GM21390 (cell line): ENCODE measurements around the gene CACNA1C.

Source experiments
- ATAC-seq: cut with Tn5 transposase; IDR thresholded peaks from one replicate; pipeline ENCODE4 v1.9.1; 2021; ENCODE audit not compliant: unreplicated experiment

The CACNA1C gene

GRCh38 chr12:2535583-2536204 lies 482.9 kb downstream of the CACNA1C start:
- no peak for ATAC-seq

GRCh38 chr12:2536724-2537123 lies 483.9 kb downstream of the CACNA1C start:
- no peak for ATAC-seq

GRCh38 chr12:2537868-2538541 lies 485.2 kb downstream of the CACNA1C start:
- ATAC-seq, result no peak

GRCh38 chr12:2539938-2540337 lies 487.2 kb downstream of the CACNA1C start:
- ATAC-seq, result no peak

GRCh38 chr12:2540535-2540941 lies 487.8 kb downstream of the CACNA1C start:
- no peak for ATAC-seq

GRCh38 chr12:2541631-2542204 lies 488.9 kb downstream of the CACNA1C start:
- ATAC-seq, result no peak

- ATAC-seq, result no peak
Observed at GRCh38 chr12:2543801-2544200, 491.0 kb downstream of the CACNA1C start.

- no peak for ATAC-seq
Observed at GRCh38 chr12:2544230-2544629, 491.4 kb downstream of the CACNA1C start.

GRCh38 chr12:2547273-2548044 lies 494.7 kb downstream of the CACNA1C start:
- no peak for ATAC-seq

- ATAC-seq, result no peak
Observed at GRCh38 chr12:2548081-2548480, 495.3 kb downstream of the CACNA1C start.

GRCh38 chr12:2550561-2551411 lies 498.0 kb downstream of the CACNA1C start:
- no peak for ATAC-seq

- no peak for ATAC-seq
Observed at GRCh38 chr12:2551412-2551900, 498.7 kb downstream of the CACNA1C start.

- ATAC-seq, result no peak
Observed at GRCh38 chr12:2552000-2552756, 499.4 kb downstream of the CACNA1C start.

GRCh38 chr12:2553388-2554126 lies 500.8 kb downstream of the CACNA1C start:
- ATAC-seq, result no peak

- no peak for ATAC-seq
Observed at GRCh38 chr12:2555487-2556082, 502.8 kb downstream of the CACNA1C start.

- ATAC-seq, result no peak
Observed at GRCh38 chr12:2557597-2557996, 504.8 kb downstream of the CACNA1C start.

- ATAC-seq, result no peak
Observed at GRCh38 chr12:2559931-2560330, 507.1 kb downstream of the CACNA1C start.

- no peak for ATAC-seq
Observed at GRCh38 chr12:2560356-2560755, 507.6 kb downstream of the CACNA1C start.

- no peak for ATAC-seq
Observed at GRCh38 chr12:2561367-2561766, 508.6 kb downstream of the CACNA1C start.
